22Rv1 (cell line): ENCODE results near the gene NEIL3.

ENCODE experiments used
- H3K27ac ChIP-seq: fragments of 450-650 bp; 2 replicates; pipeline ENCODE4 v1.5.1; 2017
- ZFX ChIP-seq: fragments of 450-650 bp; IDR thresholded peaks from 2 replicates; pipeline ENCODE4 v1.6.1; 2017; ENCODE audit warnings: antibody characterized with exemption, borderline replicate concordance
- TF ChIP-seq, protein P1 (sequence below): fragments of 450-650 bp; IDR thresholded peaks from 2 replicates; pipeline ENCODE4 v1.5.1; 2017; ENCODE audit warnings: mild to moderate bottlenecking

The NEIL3 gene, protein sequence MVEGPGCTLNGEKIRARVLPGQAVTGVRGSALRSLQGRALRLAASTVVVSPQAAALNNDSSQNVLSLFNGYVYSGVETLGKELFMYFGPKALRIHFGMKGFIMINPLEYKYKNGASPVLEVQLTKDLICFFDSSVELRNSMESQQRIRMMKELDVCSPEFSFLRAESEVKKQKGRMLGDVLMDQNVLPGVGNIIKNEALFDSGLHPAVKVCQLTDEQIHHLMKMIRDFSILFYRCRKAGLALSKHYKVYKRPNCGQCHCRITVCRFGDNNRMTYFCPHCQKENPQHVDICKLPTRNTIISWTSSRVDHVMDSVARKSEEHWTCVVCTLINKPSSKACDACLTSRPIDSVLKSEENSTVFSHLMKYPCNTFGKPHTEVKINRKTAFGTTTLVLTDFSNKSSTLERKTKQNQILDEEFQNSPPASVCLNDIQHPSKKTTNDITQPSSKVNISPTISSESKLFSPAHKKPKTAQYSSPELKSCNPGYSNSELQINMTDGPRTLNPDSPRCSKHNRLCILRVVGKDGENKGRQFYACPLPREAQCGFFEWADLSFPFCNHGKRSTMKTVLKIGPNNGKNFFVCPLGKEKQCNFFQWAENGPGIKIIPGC

DNA sequence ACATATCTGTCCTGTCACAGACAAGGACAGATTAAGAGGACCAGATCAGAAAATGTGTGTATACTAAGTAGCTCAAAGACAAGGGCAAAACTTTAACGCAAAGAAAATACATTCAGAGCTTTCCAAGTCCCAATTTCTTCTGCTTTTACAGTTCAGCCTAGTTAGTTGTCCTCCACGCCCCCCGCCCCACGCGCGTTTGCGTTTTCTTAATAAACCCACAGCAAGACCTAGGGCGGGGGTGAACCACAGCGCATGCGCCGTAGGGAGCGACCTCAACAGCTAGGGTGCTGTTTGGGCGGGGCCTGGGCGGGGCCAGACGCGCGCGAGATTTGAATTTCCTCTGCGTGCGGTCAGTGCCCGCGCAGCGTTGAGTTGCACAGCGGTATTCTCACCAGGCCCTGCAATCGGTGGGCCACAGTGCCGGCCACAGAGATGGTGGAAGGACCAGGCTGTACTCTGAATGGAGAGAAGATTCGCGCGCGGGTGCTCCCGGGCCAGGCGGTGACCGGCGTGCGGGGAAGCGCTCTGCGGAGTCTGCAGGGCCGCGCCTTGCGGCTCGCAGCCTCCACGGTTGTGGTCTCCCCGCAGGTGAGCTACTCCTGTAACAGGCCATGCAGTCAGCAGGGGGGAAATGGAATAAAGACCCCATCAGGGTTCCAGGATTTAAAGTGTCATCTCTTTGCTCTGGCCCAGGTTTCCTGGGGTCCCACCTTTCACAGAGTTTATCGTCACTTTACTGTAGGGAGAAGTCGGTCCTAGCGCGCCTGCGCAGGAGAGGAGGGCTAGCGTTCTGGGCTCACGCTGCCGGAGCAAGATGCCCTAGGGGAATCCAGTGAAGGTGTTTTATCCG, at the start of gene NEIL3:
Gene NEIL3, plus strand, starts transcription at position 353 of the 850 bp plus-strand sequence. Its CDS starts 80 bp downstream, at position 433.
- peak within 1 kb of the TSS; percentile 69 for H3K27ac ChIP-seq
- TF ChIP-seq, protein P1, sequence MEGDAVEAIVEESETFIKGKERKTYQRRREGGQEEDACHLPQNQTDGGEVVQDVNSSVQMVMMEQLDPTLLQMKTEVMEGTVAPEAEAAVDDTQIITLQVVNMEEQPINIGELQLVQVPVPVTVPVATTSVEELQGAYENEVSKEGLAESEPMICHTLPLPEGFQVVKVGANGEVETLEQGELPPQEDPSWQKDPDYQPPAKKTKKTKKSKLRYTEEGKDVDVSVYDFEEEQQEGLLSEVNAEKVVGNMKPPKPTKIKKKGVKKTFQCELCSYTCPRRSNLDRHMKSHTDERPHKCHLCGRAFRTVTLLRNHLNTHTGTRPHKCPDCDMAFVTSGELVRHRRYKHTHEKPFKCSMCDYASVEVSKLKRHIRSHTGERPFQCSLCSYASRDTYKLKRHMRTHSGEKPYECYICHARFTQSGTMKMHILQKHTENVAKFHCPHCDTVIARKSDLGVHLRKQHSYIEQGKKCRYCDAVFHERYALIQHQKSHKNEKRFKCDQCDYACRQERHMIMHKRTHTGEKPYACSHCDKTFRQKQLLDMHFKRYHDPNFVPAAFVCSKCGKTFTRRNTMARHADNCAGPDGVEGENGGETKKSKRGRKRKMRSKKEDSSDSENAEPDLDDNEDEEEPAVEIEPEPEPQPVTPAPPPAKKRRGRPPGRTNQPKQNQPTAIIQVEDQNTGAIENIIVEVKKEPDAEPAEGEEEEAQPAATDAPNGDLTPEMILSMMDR: no peak
- no peak for TF ChIP-seq ZFX

DNA sequence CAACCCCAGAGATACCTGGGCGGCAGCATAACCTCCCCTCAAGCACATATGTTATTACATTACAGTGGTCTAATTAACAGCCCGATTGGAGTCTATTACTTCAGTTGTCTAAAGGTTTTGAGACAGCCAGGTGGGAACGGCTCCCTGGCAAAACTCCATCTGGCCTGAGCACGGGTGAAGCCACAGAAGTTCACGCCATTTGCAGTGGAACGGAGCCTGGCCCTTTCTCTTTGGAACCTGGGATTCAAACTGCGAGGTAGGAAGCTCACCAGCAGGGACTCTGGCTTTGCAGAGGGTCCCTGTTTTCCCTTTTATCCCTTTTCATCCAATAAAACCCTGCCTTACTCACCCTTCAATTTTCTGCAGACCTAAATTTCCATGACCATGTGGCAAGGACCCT, 45.9 kb upstream of the NEIL3 start:
- TF ChIP-seq, protein P1: no peak
- TF ChIP-seq ZFX: no peak
- H3K27ac ChIP-seq: no peak overlapping the region

DNA sequence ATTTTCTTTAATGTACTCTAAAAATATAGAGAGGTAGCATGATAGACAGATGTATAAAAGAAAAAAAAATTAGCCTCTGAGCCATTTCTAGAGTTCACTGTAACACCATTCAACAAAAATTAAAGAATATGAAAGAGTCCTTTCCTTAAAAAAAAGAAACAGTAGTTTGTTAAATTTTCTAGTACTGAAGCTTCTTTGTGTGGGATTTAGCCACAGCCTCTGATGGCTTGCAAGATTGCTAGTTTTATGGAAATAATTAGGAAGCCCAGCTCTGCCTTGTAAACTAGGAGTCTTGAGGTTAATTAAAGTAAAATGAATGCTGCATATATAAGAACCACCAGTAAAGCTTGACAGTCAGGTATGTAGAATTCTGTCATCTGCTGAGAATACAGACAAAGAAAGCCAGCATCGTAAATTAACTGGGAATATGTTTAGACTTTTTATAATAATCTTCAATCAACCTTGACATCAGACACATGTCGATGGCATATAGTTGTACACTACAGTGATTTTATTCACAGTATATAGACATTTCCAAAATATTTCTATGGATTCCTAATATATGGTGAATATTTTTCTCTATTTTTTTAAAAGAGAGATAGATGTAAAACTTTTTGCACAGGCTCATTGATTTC, 44.8 kb upstream of the NEIL3 start:
- TF ChIP-seq ZFX: no peak
- TF ChIP-seq, protein P1: no peak
- no peak overlapping the region for H3K27ac ChIP-seq

DNA sequence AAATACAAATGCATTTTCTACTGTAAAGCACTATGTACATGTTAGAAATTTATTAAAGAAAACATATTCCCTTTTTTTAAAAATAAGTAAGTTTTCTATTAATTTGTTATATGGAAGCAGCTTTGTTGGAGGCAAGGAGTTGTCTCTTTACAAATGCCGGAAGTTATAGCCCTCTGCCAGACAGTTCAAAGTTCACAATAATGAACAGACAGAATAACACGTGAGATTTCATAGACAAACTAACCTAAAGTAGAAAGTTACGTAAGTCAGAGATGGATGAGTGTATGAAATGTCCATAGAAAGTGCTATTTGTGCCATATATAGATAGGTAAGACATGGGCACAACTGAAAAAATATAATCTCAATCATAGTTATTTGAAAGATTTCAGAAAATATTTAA, 43.9 kb upstream of the NEIL3 start:
- no peak for TF ChIP-seq ZFX
- TF ChIP-seq, protein P1: no peak
- H3K27ac ChIP-seq: no peak overlapping the region

DNA sequence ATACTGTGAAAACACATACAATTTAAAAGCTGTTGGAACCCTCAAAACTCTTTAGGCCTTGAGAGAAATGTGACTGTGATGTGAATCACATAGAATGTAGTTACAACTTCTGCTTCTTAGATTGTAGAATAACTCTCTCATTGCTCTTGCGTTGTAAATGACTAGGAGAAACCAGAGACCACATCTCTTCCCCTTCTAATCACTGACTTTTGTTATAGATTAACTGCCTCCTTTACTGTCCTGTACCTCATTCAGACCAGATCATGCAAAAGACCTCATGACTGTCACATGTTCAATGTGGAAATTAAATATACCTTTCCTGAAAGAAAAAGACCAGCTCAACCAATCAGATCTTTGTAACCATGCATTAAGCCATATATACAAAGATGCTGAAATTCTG, 43.2 kb upstream of the NEIL3 start:
- TF ChIP-seq, protein P1: no peak
- no peak for TF ChIP-seq ZFX
- no peak overlapping the region for H3K27ac ChIP-seq

DNA sequence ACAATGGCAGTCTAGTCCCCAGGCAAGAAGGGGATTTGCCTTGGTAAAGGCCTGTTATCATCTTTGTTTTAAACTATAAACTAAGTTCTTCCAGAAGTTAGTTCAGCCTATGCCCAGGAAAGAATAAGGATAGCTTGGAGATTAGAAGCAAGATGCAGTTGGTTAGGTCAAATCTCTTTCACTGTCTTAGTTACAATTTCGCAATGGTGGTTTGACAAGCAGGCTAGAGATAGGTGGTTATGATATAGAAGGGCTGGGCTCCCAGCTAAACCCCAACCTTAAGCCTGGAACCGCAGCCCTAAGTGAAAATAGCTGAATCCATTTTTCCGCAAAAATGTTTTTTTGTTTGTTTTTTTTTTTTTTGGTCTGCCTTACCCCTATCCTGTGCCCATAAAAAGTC, 41.8 kb upstream of the NEIL3 start:
- H3K27ac ChIP-seq: no peak overlapping the region
- no peak for TF ChIP-seq ZFX
- TF ChIP-seq, protein P1: no peak
